Effector memory CD8-positive, alpha-beta T cell (primary cell): ENCODE data around the gene NPTX1.

Source experiments
- ATAC-seq: fragments of 150-1000 bp; cut with Tn5 transposase; replicated peaks from 2 replicates; pipeline ENCODE4 v1.10.0; 2021; ENCODE audit warnings: mild to moderate bottlenecking, moderate library complexity
- DNase-seq, 3 experiments: peaks; one replicate each; pipeline ENCODE4 v3.0.0; 2021
- H3K27ac Mint-ChIP-seq, 2 donors: one replicate each; pipeline ENCODE4 v1.8.0; 2022; ENCODE audit warnings: mild to moderate bottlenecking in 2 of 2, mixed read lengths in 2 of 2, moderate library complexity in 2 of 2
- H3K27me3 Mint-ChIP-seq, 2 donors: one replicate each; pipeline ENCODE4 v1.8.0; 2022; ENCODE audit warnings: mixed read lengths in 2 of 2
- H3K36me3 Mint-ChIP-seq: one replicate; pipeline ENCODE4 v1.8.0; 2022; ENCODE audit warnings: mild to moderate bottlenecking, moderate library complexity, mixed read lengths; ENCODE audit not compliant: insufficient read depth
- H3K4me1 Mint-ChIP-seq, 2 donors: one replicate each; pipeline ENCODE4 v1.8.0; 2022; ENCODE audit warnings: low read depth in 2 of 2, mixed read lengths in 2 of 2
- H3K4me3 Mint-ChIP-seq, 2 donors: one replicate each; pipeline ENCODE4 v1.8.0; 2022; ENCODE audit warnings: mild to moderate bottlenecking in 2 of 2, mixed read lengths in 2 of 2, moderate library complexity in 2 of 2
- H3K9me3 Mint-ChIP-seq, 2 donors: one replicate each; pipeline ENCODE4 v1.8.0; 2022; ENCODE audit warnings: mixed read lengths in 2 of 2
- total RNA-seq, 9 experiments: gene quantifications; one replicate each; lab custom pipeline; 2026; lab: John Stamatoyannopoulos, UW

NPTX1 gene
- total RNA-seq: 0.67 to 11.7 (median 4.0) reads per million in 9 experiments

GRCh38 chr17:80475910-80476876 is at the start of gene NPTX1:
Gene NPTX1 (minus strand): TSS chr17:80476607. CDS start chr17:80476446, 161 bp downstream.
- peak within 1 kb of the TSS; percentile 73 to 75 for H3K4me3 Mint-ChIP-seq
- peak; percentile 14 for ATAC-seq
- DNase-seq: no peak
- H3K36me3 Mint-ChIP-seq: peaks cover 3% of the 10 kb centered on the region
- no peak within 1 kb of the TSS for H3K27ac Mint-ChIP-seq
- peaks cover 21 to 24% of the 10 kb centered on the region in 2 donors for H3K4me1 Mint-ChIP-seq
- H3K27me3 Mint-ChIP-seq: peaks cover 54 to 72% of the 10 kb centered on the region in 2 donors
- no peaks in the 10 kb centered on the region for H3K9me3 Mint-ChIP-seq

GRCh38 chr17:80523956-80524712 is 47.7 kb upstream of the NPTX1 start:
- H3K9me3 Mint-ChIP-seq: no peaks in the 10 kb centered on the region
- H3K4me3 Mint-ChIP-seq: no peak overlapping the region
- peaks cover 33 to 68% of the 10 kb centered on the region in 2 donors for H3K27me3 Mint-ChIP-seq
- no peaks in the 10 kb centered on the region for H3K36me3 Mint-ChIP-seq
- H3K4me1 Mint-ChIP-seq: peaks cover 0 to 4% of the 10 kb centered on the region in 2 donors
- DNase-seq (no peak), ATAC-seq (no peak)
- H3K27ac Mint-ChIP-seq: no peak overlapping the region

GRCh38 chr17:80523054-80523744 is 46.8 kb upstream of the NPTX1 start:
- H3K4me1 Mint-ChIP-seq: peaks cover 0 to 4% of the 10 kb centered on the region in 2 donors
- DNase-seq (no peak), ATAC-seq (no peak)
- H3K36me3 Mint-ChIP-seq: no peaks in the 10 kb centered on the region
- no peak overlapping the region for H3K27ac Mint-ChIP-seq
- H3K4me3 Mint-ChIP-seq: no peak overlapping the region
- H3K9me3 Mint-ChIP-seq: no peaks in the 10 kb centered on the region
- peaks cover 33 to 63% of the 10 kb centered on the region in 2 donors for H3K27me3 Mint-ChIP-seq

- Mint-ChIP-seq H3K9me3 (no peaks in the 10 kb centered on the region), H3K4me3 (no peak overlapping the region), H3K27me3 (peaks cover 27 to 40% of the 10 kb centered on the region in 2 donors)
Observed at GRCh38 chr17:80520810-80521455, 44.5 kb upstream of the NPTX1 start.

GRCh38 chr17:80519091-80519781 is 42.8 kb upstream of the NPTX1 start:
- DNase-seq: no peak
- Mint-ChIP-seq H3K4me1 (no peaks in the 10 kb centered on the region), H3K4me3 (no peak overlapping the region), H3K27me3 (peaks cover 25 to 27% of the 10 kb centered on the region in 2 donors), H3K9me3 (no peaks in the 10 kb centered on the region), H3K27ac (no peak overlapping the region), H3K36me3 (no peaks in the 10 kb centered on the region)
- no peak for ATAC-seq

More at GRCh38 chr17:80520810-80521455, 44.5 kb upstream of the NPTX1 start:
- DNase-seq (no peak), ATAC-seq (no peak)
- no peaks in the 10 kb centered on the region for H3K36me3 Mint-ChIP-seq
- H3K4me1 Mint-ChIP-seq: no peaks in the 10 kb centered on the region
- H3K27ac Mint-ChIP-seq: no peak overlapping the region

- no peaks in the 10 kb centered on the region for H3K9me3 Mint-ChIP-seq
- H3K27ac Mint-ChIP-seq: no peak overlapping the region
- H3K27me3 Mint-ChIP-seq: peaks cover 28 to 30% of the 10 kb centered on the region in 2 donors
- H3K36me3 Mint-ChIP-seq: no peaks in the 10 kb centered on the region
- no peak for ATAC-seq
- no peak overlapping the region for H3K4me3 Mint-ChIP-seq
- no peaks in the 10 kb centered on the region for H3K4me1 Mint-ChIP-seq
- DNase-seq: no peak
Observed at GRCh38 chr17:80518392-80518791, 42.0 kb upstream of the NPTX1 start.

- no peak overlapping the region for H3K27ac Mint-ChIP-seq
- no peak overlapping the region for H3K4me3 Mint-ChIP-seq
- H3K36me3 Mint-ChIP-seq: no peaks in the 10 kb centered on the region
- H3K9me3 Mint-ChIP-seq: no peaks in the 10 kb centered on the region
- peaks cover 25 to 32% of the 10 kb centered on the region in 2 donors for H3K27me3 Mint-ChIP-seq
- no peak for DNase-seq
- H3K4me1 Mint-ChIP-seq: no peaks in the 10 kb centered on the region
- ATAC-seq: no peak
Observed at GRCh38 chr17:80517641-80518040, 41.2 kb upstream of the NPTX1 start.

GRCh38 chr17:80516171-80516932 is 39.9 kb upstream of the NPTX1 start:
- H3K27ac Mint-ChIP-seq: no peak overlapping the region
- no peak overlapping the region for H3K4me3 Mint-ChIP-seq
- no peaks in the 10 kb centered on the region for H3K36me3 Mint-ChIP-seq
- DNase-seq (no peak), ATAC-seq (no peak)
- H3K4me1 Mint-ChIP-seq: no peaks in the 10 kb centered on the region
- H3K9me3 Mint-ChIP-seq: no peaks in the 10 kb centered on the region
- peaks cover 15 to 28% of the 10 kb centered on the region in 2 donors for H3K27me3 Mint-ChIP-seq

- no peak overlapping the region for H3K27ac Mint-ChIP-seq
- H3K27me3 Mint-ChIP-seq: peaks cover 9 to 16% of the 10 kb centered on the region in 2 donors
- H3K36me3 Mint-ChIP-seq: no peaks in the 10 kb centered on the region
- DNase-seq: no peak
- no peaks in the 10 kb centered on the region for H3K9me3 Mint-ChIP-seq
- ATAC-seq: no peak
- no peaks in the 10 kb centered on the region for H3K4me1 Mint-ChIP-seq
- no peak overlapping the region for H3K4me3 Mint-ChIP-seq
Observed at GRCh38 chr17:80513892-80514291, 37.5 kb upstream of the NPTX1 start.

GRCh38 chr17:80513201-80513600 is 36.8 kb upstream of the NPTX1 start:
- Mint-ChIP-seq H3K4me1 (no peaks in the 10 kb centered on the region), H3K36me3 (no peaks in the 10 kb centered on the region), H3K27me3 (peaks cover 9 to 16% of the 10 kb centered on the region in 2 donors), H3K9me3 (no peaks in the 10 kb centered on the region), H3K27ac (no peak overlapping the region), H3K4me3 (no peak overlapping the region)
- DNase-seq (no peak), ATAC-seq (no peak)

- no peak overlapping the region for H3K4me3 Mint-ChIP-seq
- no peak for ATAC-seq
Observed at GRCh38 chr17:80512233-80512632, 35.8 kb upstream of the NPTX1 start.

More at GRCh38 chr17:80512233-80512632, 35.8 kb upstream of the NPTX1 start:
- H3K27me3 Mint-ChIP-seq: peaks cover 9 to 16% of the 10 kb centered on the region in 2 donors
- no peak overlapping the region for H3K27ac Mint-ChIP-seq
- H3K36me3 Mint-ChIP-seq: no peaks in the 10 kb centered on the region
- no peaks in the 10 kb centered on the region for H3K9me3 Mint-ChIP-seq
- no peak for DNase-seq
- no peaks in the 10 kb centered on the region for H3K4me1 Mint-ChIP-seq
